Limb (tissue), 2 donors: ENCODE measurements around the gene SLC25A39.
"Not testable (repeated sequence)": the region's sequence is repeated elsewhere in the genome, so short reads cannot be mapped to it uniquely, and the experiment has no call there.

Experiments
- DNase-seq, 2 donors: peaks; one replicate each; pipeline ENCODE4 v3.0.0-alpha.2; 2016; ENCODE audit errors: extremely low spot score in 2 of 2

Gene SLC25A39

DNA sequence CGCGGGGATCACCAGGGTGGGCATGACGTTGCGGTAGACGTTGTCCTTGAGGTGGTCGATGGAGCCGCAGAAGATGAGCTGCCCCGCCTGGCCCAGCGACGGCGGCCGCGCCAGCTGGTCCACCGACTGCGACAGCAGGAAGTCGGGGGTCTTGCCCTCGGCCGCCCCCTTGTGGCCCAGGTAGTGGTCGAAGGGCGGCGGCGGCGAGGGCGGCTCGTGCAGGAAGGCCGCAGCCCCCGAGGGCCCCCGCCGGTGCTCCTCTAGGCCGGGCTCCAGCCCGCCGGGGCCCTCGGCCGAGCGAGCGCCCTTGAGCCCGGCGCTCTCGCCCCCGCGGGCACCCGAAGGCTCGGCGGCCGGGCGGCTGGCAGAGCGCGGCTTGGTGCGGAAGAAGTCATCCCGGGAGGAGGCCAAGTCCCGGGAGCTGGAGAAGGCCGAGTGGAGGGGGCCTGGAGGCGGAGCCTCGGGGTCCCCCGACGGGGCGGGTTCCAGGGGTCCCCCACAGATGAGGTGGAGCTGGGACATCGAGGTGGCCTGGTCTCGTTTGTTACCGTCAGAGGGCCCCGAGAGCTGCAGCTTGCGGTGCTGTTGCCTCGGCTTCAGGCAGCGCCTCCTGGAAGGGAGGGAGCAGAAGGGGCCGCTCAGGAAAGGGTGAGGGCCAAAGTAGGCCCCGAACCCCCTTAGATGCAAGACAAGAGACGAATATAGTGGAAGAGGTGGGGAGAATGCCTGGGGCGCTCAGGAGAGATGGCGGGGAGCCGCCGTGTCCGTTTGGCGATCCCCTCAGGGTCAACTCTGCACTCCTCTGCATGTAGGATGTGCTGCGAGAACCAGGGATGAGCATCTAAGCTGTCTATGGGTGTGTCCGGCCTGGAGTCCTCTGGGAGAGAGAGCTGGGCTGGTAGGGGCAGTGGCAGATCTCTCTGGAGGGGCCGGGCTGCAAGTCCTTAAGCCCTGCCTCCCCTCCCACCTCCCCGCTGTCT is 30.2 kb upstream of the SLC25A39 start:
- peak in 1 of 2 donors; percentile 79 for DNase-seq

DNA sequence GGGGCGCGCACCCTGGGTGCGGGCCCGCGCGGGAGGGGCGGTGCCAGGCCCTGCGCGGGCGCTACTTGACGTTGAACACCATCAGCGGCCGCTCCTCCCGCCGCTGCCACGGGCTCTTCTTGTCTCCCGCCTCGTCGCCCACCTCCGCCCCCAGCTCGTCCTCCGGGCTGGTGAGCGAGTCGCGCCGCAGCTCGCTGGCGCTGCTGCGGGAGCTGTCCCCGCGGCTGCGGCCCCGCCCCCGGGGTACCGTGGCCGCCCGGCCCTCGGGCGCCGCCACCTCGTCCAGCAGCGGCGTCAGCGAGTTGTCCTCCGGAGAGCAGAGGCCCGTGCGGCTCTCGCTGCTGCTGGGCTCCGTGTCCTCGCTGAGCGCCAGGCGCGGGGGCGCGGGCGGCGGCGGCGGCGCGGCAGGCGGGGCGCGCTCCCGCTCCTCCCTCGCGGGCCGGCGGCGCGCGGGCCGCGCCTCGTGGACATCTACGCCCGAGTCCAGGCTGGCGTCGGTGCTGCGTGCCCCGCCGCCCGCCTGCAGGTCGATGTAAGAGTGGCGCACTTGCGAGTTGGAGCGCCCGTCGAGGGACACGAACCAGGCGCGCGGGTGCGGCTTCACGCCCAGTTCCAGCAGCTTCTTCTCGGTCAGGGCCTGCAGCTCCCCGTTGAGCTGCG is 29.2 kb upstream of the SLC25A39 start:
- peak in 1 of 2 donors; percentile 58 for DNase-seq

- DNase-seq: peak in 1 of 2 donors; percentile 62
These were observed 28.4 kb upstream of the SLC25A39 start for GRCh38 chr17:44352828-44353671.

- DNase-seq: no peak
These were observed 27.6 kb upstream of the SLC25A39 start for GRCh38 chr17:44351961-44352827.

DNA sequence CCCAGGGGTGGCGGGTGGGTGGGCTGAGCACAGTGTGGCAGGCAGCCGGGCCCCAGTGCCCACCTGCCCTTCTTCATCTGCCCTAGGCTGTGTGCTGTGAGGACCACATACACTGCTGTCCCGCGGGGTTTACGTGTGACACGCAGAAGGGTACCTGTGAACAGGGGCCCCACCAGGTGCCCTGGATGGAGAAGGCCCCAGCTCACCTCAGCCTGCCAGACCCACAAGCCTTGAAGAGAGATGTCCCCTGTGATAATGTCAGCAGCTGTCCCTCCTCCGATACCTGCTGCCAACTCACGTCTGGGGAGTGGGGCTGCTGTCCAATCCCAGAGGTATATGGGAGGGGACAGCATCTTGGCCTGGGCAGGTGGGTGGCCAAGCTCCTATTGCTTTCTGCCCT is 26.8 kb upstream of the SLC25A39 start:
- DNase-seq: no peak

GRCh38 chr17:44350733-44351226 is 26.2 kb upstream of the SLC25A39 start:
- DNase-seq: peak in 1 of 2 donors; percentile 84

DNA sequence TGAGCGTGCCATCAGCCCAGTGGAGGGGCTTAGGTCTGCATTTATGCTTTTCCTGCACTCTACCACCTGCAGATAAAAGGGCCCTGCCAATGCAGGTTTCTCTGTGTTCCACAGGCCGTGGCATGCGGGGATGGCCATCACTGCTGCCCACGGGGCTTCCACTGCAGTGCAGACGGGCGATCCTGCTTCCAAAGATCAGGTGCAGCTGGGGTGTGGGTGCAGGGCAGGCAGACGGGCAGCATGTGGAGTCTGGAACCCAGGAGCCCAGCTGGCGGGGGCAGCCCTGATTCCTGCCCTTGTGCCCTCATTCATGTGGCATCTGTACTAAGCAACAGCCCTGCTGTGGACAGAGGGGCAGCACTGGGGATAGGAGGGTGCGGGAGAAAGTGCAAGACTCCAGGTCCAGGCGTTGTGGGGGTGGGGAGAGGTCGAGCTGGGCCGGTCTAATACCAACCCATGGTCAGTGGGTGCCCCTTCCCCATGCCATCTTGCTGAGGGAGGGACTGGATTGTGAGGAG is 25.0 kb upstream of the SLC25A39 start:
- no peak for DNase-seq

DNA sequence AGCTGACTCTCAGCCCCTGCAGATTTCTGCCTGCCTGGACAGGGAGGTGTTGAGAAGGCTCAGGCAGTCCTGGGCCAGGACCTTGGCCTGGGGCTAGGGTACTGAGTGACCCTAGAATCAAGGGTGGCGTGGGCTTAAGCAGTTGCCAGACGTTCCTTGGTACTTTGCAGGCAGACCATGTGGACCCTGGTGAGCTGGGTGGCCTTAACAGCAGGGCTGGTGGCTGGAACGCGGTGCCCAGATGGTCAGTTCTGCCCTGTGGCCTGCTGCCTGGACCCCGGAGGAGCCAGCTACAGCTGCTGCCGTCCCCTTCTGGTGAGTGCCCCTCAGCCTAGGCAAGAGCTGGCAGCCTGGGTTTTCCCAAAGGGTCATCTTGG is 24.4 kb upstream of the SLC25A39 start:
- DNase-seq: no peak

DNA sequence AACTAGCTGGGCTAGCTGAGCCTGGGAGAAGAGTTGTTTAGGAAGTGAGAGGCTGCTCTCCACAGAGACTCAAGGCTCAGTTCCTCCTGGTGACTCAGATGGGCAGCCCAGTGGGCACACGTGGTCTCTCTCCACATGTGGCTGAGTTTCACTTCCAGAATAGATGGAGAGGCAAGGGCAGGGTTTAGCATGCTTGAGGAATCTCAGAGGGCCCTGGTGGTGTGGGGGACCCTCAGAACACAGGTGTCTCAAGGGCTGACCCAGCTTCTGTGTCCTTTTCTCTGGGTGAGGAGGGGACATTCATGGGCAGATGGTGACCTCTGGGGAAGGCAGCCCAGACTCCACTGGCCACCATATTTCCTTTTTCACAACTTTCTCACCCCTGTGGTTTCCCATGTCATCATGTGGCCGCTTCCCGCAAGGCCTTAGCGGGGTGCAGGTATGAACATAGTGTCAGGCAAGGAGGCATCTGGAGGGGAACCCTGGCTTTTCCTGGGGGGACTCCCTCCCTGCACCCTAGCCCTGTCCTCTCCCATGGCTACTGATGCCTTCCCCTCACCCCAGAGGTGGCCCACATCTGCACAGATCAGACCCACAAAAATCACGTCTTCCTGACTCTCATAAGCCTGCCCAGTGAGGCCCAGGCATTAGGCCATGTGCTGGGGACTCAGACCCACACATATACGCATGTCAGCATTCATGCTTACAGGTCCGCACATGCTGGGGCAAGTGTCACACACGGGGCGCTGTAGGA is 23.8 kb upstream of the SLC25A39 start:
- DNase-seq: no peak

DNA sequence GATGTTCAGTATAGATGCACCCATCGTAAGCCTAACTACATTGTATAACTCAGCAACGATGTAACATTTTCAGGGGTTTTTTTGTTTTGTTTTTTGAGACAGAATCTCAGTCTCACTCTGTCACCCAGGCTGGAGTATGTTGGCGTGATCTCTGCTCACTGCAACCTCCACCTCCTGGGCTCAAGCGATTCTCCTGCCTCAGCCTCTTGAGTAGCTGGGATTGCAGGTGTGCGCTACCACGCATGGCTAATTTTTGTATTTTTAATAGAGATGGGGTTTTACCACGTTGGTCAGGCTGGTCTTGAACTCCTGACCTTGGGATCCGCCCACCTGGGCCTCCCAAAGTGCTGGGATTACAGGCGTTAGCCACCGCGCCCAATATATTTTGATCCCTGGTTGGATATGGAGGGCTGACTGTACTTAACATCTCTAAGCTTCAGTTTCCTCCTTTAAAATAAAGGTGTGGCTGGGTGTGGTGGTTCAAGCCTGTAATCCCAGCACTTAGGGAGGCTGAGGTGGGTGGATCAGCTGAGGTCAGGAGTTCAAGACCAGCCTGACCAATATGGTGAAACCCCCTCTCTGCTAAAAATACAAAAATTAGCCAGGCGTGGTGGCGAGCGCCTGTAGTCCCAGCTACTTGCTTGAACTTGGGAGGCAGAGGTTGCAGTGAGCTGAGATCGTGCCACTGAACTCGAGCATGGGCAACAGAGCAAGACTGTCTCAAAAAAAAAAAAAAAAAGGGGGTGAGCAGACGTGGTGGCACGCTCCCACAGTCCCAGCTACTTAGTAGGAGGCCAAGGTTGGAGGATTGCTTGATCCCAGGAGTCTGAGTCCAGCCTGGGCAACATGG is 22.8 kb upstream of the SLC25A39 start:
- not testable (repeated sequence) for DNase-seq

- DNase-seq: no peak
These were observed 21.6 kb upstream of the SLC25A39 start for GRCh38 chr17:44346064-44346844.

- peak in 1 of 2 donors; percentile 73 for DNase-seq
These were observed 20.9 kb upstream of the SLC25A39 start for GRCh38 chr17:44345454-44346026.

DNA sequence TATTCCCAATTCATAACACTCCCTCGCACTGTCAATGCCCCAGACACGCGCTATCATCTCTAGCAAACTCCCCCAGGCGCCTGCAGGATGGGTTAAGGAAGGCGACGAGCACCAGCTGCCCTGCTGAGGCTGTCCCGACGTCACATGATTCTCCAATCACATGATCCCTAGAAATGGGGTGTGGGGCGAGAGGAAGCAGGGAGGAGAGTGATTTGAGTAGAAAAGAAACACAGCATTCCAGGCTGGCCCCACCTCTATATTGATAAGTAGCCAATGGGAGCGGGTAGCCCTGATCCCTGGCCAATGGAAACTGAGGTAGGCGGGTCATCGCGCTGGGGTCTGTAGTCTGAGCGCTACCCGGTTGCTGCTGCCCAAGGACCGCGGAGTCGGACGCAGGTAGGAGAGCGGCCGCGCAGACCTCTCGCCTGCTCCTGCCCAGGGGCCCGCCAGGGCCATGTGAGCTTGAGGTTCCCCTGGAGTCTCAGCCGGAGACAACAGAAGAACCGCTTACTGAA is 20.4 kb upstream of the SLC25A39 start, which contains the start of gene GRN:
Gene GRN, plus strand, starts transcription at position 364 of the 515 bp plus-strand sequence. CDS start 3,863 bp downstream, outside the sequence.
- DNase-seq: peak; percentile 95 to 99

DNA sequence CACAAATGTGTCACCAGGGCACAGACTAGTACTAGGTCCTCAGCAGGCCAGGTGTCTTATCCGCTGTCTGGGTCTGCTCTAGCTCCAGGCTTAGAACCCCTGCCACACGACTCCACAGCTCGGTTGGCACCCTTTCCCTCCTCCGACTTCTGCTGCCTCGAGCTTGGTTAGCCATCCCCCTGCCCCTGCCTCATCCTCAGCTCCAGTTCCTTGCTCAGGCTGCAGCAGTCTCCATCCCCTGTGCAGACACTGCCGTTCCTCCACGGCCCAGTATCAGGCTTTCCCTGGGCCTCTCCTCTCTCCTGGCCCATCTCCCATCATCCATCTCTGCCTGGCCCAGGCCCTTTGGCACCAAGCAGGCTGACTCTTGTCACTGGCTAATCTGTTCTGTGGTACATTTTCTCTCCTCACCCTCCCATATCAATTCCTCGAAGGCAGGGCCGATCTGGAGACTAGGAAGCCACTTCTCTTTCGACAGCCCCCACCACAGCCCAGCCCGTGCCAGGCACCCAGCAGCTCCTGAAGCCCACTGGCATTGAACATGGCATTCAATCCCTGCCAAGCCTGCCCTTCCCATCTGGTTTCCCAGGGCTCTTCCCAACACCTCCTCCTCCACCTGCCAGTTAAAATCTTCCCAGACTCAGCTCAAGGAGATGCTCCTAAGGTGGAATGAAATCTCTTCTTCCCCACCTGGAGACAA is 19.0 kb upstream of the SLC25A39 start:
- DNase-seq: no peak

- DNase-seq: not testable (repeated sequence)
These were observed 15.9 kb upstream of the SLC25A39 start for GRCh38 chr17:44340553-44340952.

DNA sequence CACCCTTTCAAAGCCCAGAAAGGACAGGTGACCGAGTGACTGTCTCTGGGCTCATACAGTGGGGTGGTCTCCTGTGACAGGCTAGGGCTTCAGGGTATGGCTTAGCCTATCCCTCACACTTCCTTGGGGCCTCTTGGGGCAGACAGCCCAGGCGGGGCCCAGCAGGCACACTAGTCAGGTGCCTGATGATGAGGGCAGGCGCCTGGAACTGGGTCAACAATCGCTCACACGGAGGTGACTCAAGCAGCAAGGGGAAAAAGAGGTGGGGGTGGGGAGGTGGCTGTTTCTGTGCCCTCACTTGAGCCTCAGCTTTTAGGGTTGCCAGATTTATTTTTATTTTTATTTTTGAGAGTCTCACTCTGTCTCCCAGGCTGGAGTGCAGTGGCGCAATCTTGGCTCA is 14.1 kb upstream of the SLC25A39 start:
- peak in 1 of 2 donors; percentile 19 for DNase-seq
